Endothelial cell of umbilical vein (primary cell): Measurements from ENCODE around the gene TUSC2. TPM values are rescaled to one million over a fixed set of nuclear protein-coding genes. Genes with fewer than 3 reads are reported as not detected.

Experiments used
- BruUV-seq: library from RNA; stranded (reverse); fragments of 400-500 nt; replicated peaks from 2 replicates; lab custom pipeline; 2021; lab: Mats Ljungman, UMichigan
- CTCF ChIA-PET: fragments of 300-600, 350-600 bp; sonication (Branson Sonifier 250); formaldehyde crosslinking; loops from one replicate; lab custom pipeline; 2021; ENCODE audit warnings: antibody characterized with exemption, inconsistent platforms; lab: Charles Lee
- POLR2A ChIA-PET: fragments of 300-600, 350-600 bp; sonication (Branson Sonifier 250); formaldehyde crosslinking; loops from one replicate; lab custom pipeline; 2021; ENCODE audit warnings: antibody characterized with exemption, inconsistent platforms; lab: Charles Lee
- DNase-seq: peaks from one replicate; pipeline ENCODE4 v3.0.0-alpha.2; 2011; ENCODE audit warnings: low read depth, low spot score
- FAIRE-seq: peaks from 2 replicates; lab custom pipeline; 2011; peaks lifted over from hg19 to GRCh38; lab: Jason Lieb, UNC
- H2AFZ ChIP-seq: 2 replicates; pipeline ENCODE4 v1.6.0; 2012; ENCODE audit warnings: low read depth, low read length, control low read depth, inconsistent platforms
- H3K27ac ChIP-seq: 2 replicates; pipeline ENCODE4 v1.5.1; 2011; ENCODE audit warnings: low read depth, mild to moderate bottlenecking, control low read depth, low read length, moderate library complexity; ENCODE audit not compliant: insufficient read depth
- H3K27me3 ChIP-seq, 2 experiments: 2 replicates each; pipeline versions ENCODE4 v1.6.0 to v1.6.1; 2011; ENCODE audit warnings: low read length in 2 of 2, mixed read lengths in 1 of 2; ENCODE audit not compliant: control insufficient read depth in 2 of 2, insufficient read depth in 2 of 2
- H3K36me3 ChIP-seq, 2 experiments: 2 replicates in 1 of 2; 3 replicates in 1 of 2; pipeline ENCODE4 v1.5.1; 2011; ENCODE audit warnings: low read length in 2 of 2, mild to moderate bottlenecking in 1 of 2, moderate library complexity in 1 of 2; ENCODE audit not compliant: control insufficient read depth in 2 of 2, insufficient read depth in 2 of 2; ENCODE audit errors: extremely low read depth in 1 of 2
- H3K4me1 ChIP-seq: 3 replicates; pipeline ENCODE4 v1.5.1; 2011; ENCODE audit warnings: mild to moderate bottlenecking, low read length; ENCODE audit not compliant: control insufficient read depth, insufficient read depth; ENCODE audit errors: extremely low read depth
- H3K4me2 ChIP-seq: 2 replicates; pipeline ENCODE4 v1.6.1; 2011; ENCODE audit warnings: low read length, control low read depth, mixed read lengths; ENCODE audit not compliant: insufficient read depth
- H3K4me3 ChIP-seq, 3 experiments: fragments of 200-600 bp in 1 of 3; sonication (generic), shearing (Covaris generic) in 1 of 3; replicated peaks in 1 of 3; 2 replicates each; pipeline ENCODE4 v1.5.1; 2011 to 2016; ENCODE audit warnings: control low read depth in 3 of 3, low read length in 3 of 3, mild to moderate bottlenecking in 2 of 3, inconsistent platforms in 1 of 3, low read depth in 1 of 3, moderate library complexity in 1 of 3; ENCODE audit not compliant: insufficient read depth in 1 of 3
- H3K79me2 ChIP-seq: 2 replicates; pipeline ENCODE4 v1.6.0; 2012; ENCODE audit warnings: low read length, inconsistent platforms; ENCODE audit not compliant: control insufficient read depth, insufficient read depth
- H3K9ac ChIP-seq: replicated peaks from 2 replicates; pipeline ENCODE3; 2011; ENCODE audit warnings: low read length, control low read depth; ENCODE audit not compliant: insufficient read depth; ENCODE audit errors: extremely low read depth
- H3K9me1 ChIP-seq: replicated peaks from 3 replicates; pipeline ENCODE4 v1.6.0; 2011; ENCODE audit warnings: mild to moderate bottlenecking, low read length; ENCODE audit not compliant: control insufficient read depth, insufficient read depth; ENCODE audit errors: extremely low read depth
- H3K9me3 ChIP-seq: replicated peaks from 2 replicates; pipeline ENCODE4 v1.5.1; 2012; ENCODE audit warnings: low read length, inconsistent platforms; ENCODE audit not compliant: control insufficient read depth, insufficient read depth
- H4K20me1 ChIP-seq: replicated peaks from 2 replicates; pipeline ENCODE3; 2011; ENCODE audit warnings: mild to moderate bottlenecking, low read length; ENCODE audit not compliant: control insufficient read depth, insufficient read depth; ENCODE audit errors: extremely low read depth
- EZH2 ChIP-seq: IDR thresholded peaks from 2 replicates; pipeline ENCODE4 v1.6.1; 2012; ENCODE audit warnings: borderline replicate concordance, low read depth, mild to moderate bottlenecking, moderate library complexity, low read length, inconsistent platforms; ENCODE audit not compliant: severe bottlenecking
- FOS ChIP-seq: IDR thresholded peaks from 2 replicates; pipeline ENCODE4 v1.6.1; 2011; ENCODE audit warnings: mild to moderate bottlenecking, low read length, moderate library complexity, borderline replicate concordance; ENCODE audit not compliant: insufficient read depth
- MAX ChIP-seq: IDR thresholded peaks from 2 replicates; pipeline ENCODE4 v1.6.1; 2011; ENCODE audit not compliant: insufficient read depth, insufficient read length
- MYC ChIP-seq: IDR thresholded peaks from one replicate; pipeline ENCODE4 v1.6.1; 2011; ENCODE audit warnings: mild to moderate bottlenecking, low read depth, low read length
- dilution Hi-C: fragments of 300-500 bp; cut with MboI; formaldehyde crosslinking; loops from one replicate; pipeline ENCODE4 v1.15.0; 2019; ENCODE audit warnings: low sequenced_read_pairs; ENCODE audit not compliant: extremely low pct_ligation_motif_present
- intact Hi-C: fragments of 100-400 bp; cut with micrococcal nuclease; formaldehyde crosslinking; loops from one replicate; pipeline ENCODE4 v1.10.0; 2022
- polyA plus RNA-seq, 4 experiments: library from polyadenylated mRNA; depleted of rRNA in 3 of 4; stranded (reverse) in 3 of 4; unstranded in 1 of 4; fragments of >200 nt; gene quantifications; 2 replicates each; pipeline versions ENCODE4 v1.2.1 to v1.2.3, GENCODE V29; 2011 to 2012; ENCODE audit warnings: missing spikeins in 1 of 4
- total RNA-seq: library from RNA; stranded (reverse); gene quantifications from 2 replicates; pipeline ENCODE4 v1.2.3, GENCODE V29; 2021

TUSC2 gene
- total and polyA plus RNA-seq, 2 donors (not counting 3 experiments of a cell fraction or from before 2014, with no cell fraction given): 30.0 to 89.0 TPM

DNA sequence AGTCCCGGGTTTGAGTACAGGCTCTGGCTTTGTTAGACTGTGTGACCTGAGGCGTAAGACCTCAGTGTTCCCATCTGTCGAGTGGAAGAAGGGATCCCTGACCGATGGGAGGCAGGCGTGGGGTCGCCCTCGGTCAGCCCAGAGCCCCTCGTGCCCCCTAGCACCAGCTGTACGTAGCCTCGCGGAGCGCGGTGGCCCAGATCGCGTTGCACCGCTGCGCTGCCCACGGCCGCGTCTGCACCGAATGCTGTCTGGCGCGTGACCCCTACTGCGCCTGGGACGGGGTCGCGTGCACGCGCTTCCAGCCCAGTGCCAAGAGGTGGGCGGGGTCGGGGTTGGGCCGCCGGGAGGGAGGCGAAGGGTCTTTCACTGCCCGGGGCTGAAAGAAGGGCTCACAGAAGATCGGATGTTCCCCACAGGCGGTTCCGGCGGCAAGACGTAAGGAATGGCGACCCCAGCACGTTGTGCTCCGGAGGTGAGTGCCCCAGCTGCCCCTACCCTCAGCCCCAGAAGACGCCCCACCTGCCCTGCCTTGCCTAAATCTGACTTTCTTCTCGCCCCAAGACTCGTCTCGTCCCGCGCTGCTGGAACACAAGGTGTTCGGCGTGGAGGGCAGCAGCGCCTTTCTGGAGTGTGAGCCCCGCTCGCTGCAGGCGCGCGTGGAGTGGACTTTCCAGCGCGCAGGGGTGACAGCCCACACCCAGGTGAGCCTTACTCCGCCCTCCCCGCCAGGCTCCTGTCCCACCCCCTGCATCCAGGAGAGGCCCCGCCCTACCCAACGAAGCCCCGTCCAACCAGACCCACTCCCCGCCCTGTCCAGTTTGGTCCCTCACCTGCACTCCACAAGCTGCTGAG lies 52.7 kb downstream of the TUSC2 start:
- CTCF ChIA-PET: interaction anchor here (0.8 to 4.9 kb wide), 15 partner anchors 8 to 94 kb away, joined by 3 to 53 read pairs (median 4); partner anchors contain the start of genes HYAL2 and IFRD2
- H3K9me3 ChIP-seq: no peaks in the 10 kb centered on the region
- dilution Hi-C loops: no loop called here

More for the DNA sequence above, 52.7 kb downstream of the TUSC2 start:
- no peak for TF ChIP-seq MYC
- no peak for TF ChIP-seq FOS
- peak; percentile 86 for TF ChIP-seq EZH2
- no peak for TF ChIP-seq MAX
- Histone ChIP-seq H3K9me1 (no peaks in the 10 kb centered on the region), H3K4me1 (peaks cover 2% of the 10 kb centered on the region), H3K27me3 (peaks cover 18 to 24% of the 10 kb centered on the region in 2 experiments), H3K27ac (no peak overlapping the region), H3K79me2 (no peaks in the 10 kb centered on the region), H3K9ac (no peak overlapping the region), H2AFZ (no peak overlapping the region), H3K36me3 (no peaks in the 10 kb centered on the region), H3K4me3 (no peak overlapping the region), H4K20me1 (no peaks in the 10 kb centered on the region), H3K4me2 (no peak overlapping the region)
- intact Hi-C loops: no loop called here
- DNase-seq (no peak), FAIRE-seq (no peak)
- POLR2A ChIA-PET: no interaction called here
- no TSS peak for BruUV-seq

Other genes with a start within 250 kb of the TUSC2 start
- 188 and 190 TPM in 2 replicates for gene RBM5, start 239.3 kb downstream of the TUSC2 start, total RNA-seq
- gene RBM5, start 239.3 kb downstream of the TUSC2 start, polyA plus RNA-seq: 218 and 281 TPM in 2 replicates
- gene SEMA3F, start 172.9 kb downstream of the TUSC2 start, total RNA-seq: 99.1 and 143 TPM in 2 replicates
- 64.8 and 65.8 TPM in 2 replicates for gene SEMA3F, start 172.9 kb downstream of the TUSC2 start, polyA plus RNA-seq
- gene GNAT1, start 136.6 kb downstream of the TUSC2 start, total RNA-seq: 0.77 and 0.78 TPM in 2 replicates
- 0.05 TPM in 1 of 2 replicates, not detected in the other for gene GNAT1, start 136.6 kb downstream of the TUSC2 start, polyA plus RNA-seq
- 0.60 and 0.65 TPM in 2 replicates for gene SLC38A3, start 123.0 kb downstream of the TUSC2 start, total RNA-seq
- 0.94 and 1.1 TPM in 2 replicates for gene SLC38A3, start 123.0 kb downstream of the TUSC2 start, polyA plus RNA-seq
- gene GNAI2, start 92.0 kb downstream of the TUSC2 start, total RNA-seq: 767 and 773 TPM in 2 replicates
- 1,875 and 2,290 TPM in 2 replicates for gene GNAI2, start 92.0 kb downstream of the TUSC2 start, polyA plus RNA-seq
- gene SEMA3B, start 59.1 kb downstream of the TUSC2 start, total RNA-seq: 0.97 and 1.5 TPM in 2 replicates
- 1.2 and 1.4 TPM in 2 replicates for gene SEMA3B, start 59.1 kb downstream of the TUSC2 start, polyA plus RNA-seq
- gene LSMEM2, start 49.1 kb downstream of the TUSC2 start, total RNA-seq: not detected in 2 replicates
- gene LSMEM2, start 49.1 kb downstream of the TUSC2 start, polyA plus RNA-seq: not detected in 2 replicates
- gene IFRD2, start 35.8 kb downstream of the TUSC2 start, total RNA-seq: 109 and 111 TPM in 2 replicates
- 99.4 and 101 TPM in 2 replicates for gene IFRD2, start 35.8 kb downstream of the TUSC2 start, polyA plus RNA-seq
- gene HYAL3, start 28.8 kb downstream of the TUSC2 start, total RNA-seq: 3.8 and 4.8 TPM in 2 replicates
- gene HYAL3, start 28.8 kb downstream of the TUSC2 start, polyA plus RNA-seq: 11.5 and 12.8 TPM in 2 replicates
- 9.0 and 9.7 TPM in 2 replicates for gene NAA80, start 28.8 kb downstream of the TUSC2 start, total RNA-seq
- 13.1 and 17.7 TPM in 2 replicates for gene NAA80, start 28.8 kb downstream of the TUSC2 start, polyA plus RNA-seq
- 1.6 and 2.2 TPM in 2 replicates for gene HYAL1, start 24.6 kb downstream of the TUSC2 start, total RNA-seq
- gene HYAL1, start 24.6 kb downstream of the TUSC2 start, polyA plus RNA-seq: 3.3 and 3.8 TPM in 2 replicates
- 266 and 279 TPM in 2 replicates for gene HYAL2, start 5.5 kb downstream of the TUSC2 start, total RNA-seq
- gene HYAL2, start 5.5 kb downstream of the TUSC2 start, polyA plus RNA-seq: 970 and 1,145 TPM in 2 replicates
- gene RASSF1, start 12.6 kb upstream of the TUSC2 start, total RNA-seq: 27.0 and 31.9 TPM in 2 replicates
- gene RASSF1, start 12.6 kb upstream of the TUSC2 start, polyA plus RNA-seq: 52.2 and 59.7 TPM in 2 replicates
- 0.38 and 0.51 TPM in 2 replicates for gene ZMYND10, start 17.5 kb upstream of the TUSC2 start, total RNA-seq
- gene ZMYND10, start 17.5 kb upstream of the TUSC2 start, polyA plus RNA-seq: 0.25 and 0.33 TPM in 2 replicates
- gene NPRL2, start 22.6 kb upstream of the TUSC2 start, total RNA-seq: 13.4 and 14.5 TPM in 2 replicates
- gene NPRL2, start 22.6 kb upstream of the TUSC2 start, polyA plus RNA-seq: 30.6 and 33.5 TPM in 2 replicates
- gene CYB561D2, start 22.6 kb upstream of the TUSC2 start, total RNA-seq: 13.6 and 16.3 TPM in 2 replicates
- 46.0 and 55.8 TPM in 2 replicates for gene CYB561D2, start 22.6 kb upstream of the TUSC2 start, polyA plus RNA-seq
- 43.2 and 44.7 TPM in 2 replicates for gene TMEM115, start 31.3 kb upstream of the TUSC2 start, total RNA-seq
- gene TMEM115, start 31.3 kb upstream of the TUSC2 start, polyA plus RNA-seq: 65.5 and 90.1 TPM in 2 replicates
- gene CACNA2D2, start 175.4 kb upstream of the TUSC2 start, total RNA-seq: not detected in 2 replicates
- 0.15 and 0.21 TPM in 2 replicates for gene CACNA2D2, start 175.4 kb upstream of the TUSC2 start, polyA plus RNA-seq
- gene C3orf18, start 239.5 kb upstream of the TUSC2 start, total RNA-seq: 1.7 and 2.6 TPM in 2 replicates
- 2.7 and 2.9 TPM in 2 replicates for gene C3orf18, start 239.5 kb upstream of the TUSC2 start, polyA plus RNA-seq
- 12.0 and 15.2 TPM in 2 replicates for gene HEMK1, start 241.3 kb upstream of the TUSC2 start, total RNA-seq
- 14.2 and 15.9 TPM in 2 replicates for gene HEMK1, start 241.3 kb upstream of the TUSC2 start, polyA plus RNA-seq